GM18520 (cell line): ENCODE results near the gene PROCA1.
A peak's percentile ranks its signal among the peaks of the same experiment; 100 is the strongest.
"Not testable (repeated sequence)": the region's sequence is repeated elsewhere in the genome, so short reads cannot be mapped to it uniquely, and the experiment has no call there.

Experiments used
- ATAC-seq: cut with Tn5 transposase; IDR thresholded peaks from one replicate; pipeline ENCODE4 v1.9.1; 2021; ENCODE audit not compliant: unreplicated experiment

The PROCA1 gene

DNA sequence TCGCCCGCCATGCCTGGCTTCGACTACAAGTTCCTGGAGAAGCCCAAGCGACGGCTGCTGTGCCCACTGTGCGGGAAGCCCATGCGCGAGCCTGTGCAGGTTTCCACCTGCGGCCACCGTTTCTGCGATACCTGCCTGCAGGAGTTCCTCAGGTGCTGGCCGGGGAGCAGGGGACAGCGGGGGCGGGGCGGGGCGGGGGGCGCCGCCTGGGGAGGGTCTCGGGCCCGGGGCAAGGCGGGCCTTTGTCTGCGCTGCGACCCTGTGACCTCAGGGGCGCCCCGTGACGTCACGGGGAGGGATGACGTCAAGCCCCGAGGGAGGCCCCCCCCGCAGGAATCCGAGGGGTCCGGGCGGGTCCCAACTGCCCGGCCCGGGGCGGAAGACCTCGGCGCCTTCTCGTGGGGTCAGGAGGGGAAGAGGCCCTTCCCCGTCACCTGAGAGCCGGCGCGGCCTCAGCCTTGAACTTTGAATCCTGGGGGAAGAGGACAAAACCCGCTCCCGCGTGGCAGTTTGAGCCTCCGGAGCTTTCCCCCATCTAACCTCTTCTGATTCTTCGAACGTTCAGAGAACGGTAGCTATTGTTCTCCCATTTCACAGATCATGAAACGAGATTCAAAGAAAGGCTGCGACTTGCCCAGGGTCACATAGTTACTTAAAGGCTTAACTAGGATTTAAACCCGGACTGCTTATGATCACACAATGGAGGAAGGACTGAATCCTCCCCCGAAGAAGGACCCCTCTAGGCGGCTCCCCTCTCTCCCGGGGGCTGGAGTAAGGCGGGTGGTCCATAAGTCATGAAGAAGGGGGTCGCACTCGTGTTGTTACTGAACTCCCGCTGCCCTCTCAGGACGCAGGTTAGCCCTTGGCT is 32.6 kb upstream of the PROCA1 start:
- ATAC-seq, result peak; percentile 25

DNA sequence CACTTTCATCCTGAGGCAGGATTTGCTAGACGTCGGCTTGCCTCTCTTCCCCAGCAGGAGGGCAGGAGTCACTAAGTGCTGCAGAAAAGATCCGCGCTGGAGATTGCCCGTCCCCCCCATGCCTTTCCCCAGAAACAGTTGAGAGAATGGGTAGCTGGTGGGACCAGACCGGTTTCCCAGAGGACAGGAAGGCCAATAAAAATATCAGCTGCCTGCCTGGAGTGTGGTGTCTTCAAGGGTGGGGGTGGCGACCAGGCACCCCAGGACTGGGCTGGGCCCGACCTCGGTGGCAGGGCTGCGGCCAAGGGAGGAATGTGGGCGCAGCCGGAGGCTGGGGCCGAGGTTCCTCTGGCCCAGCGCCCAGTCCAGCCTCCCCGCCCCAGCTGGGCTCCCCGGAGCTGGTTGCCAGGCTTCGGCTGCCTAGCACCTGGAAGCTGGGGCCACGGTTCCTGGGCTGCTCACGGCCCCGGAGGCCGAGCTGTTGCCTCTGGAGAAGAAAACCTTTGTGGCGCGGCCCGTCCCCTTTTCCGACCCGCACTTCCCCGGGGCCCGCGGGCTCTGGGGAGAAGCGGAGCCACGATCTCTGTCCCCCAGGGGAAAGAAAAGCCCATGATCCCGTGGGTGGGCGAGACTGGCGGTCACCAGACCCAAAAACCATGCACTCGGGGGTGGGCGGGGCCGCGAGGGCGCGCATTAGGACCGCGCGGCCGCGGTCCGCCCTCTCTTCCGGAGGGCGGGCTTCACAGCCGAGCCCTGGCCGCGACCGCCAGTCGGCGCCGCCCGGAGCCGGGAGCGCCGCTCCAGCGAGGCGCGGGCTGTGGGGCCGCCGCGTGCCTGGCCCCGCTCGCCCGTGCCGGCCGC is 31.8 kb upstream of the PROCA1 start, which contains the start of gene TRAF4:
Gene TRAF4, plus strand, starts transcription at position 769 of the 861 bp plus-strand sequence. CDS start 102 bp downstream, outside the sequence.
- peak; percentile 40 for ATAC-seq

DNA sequence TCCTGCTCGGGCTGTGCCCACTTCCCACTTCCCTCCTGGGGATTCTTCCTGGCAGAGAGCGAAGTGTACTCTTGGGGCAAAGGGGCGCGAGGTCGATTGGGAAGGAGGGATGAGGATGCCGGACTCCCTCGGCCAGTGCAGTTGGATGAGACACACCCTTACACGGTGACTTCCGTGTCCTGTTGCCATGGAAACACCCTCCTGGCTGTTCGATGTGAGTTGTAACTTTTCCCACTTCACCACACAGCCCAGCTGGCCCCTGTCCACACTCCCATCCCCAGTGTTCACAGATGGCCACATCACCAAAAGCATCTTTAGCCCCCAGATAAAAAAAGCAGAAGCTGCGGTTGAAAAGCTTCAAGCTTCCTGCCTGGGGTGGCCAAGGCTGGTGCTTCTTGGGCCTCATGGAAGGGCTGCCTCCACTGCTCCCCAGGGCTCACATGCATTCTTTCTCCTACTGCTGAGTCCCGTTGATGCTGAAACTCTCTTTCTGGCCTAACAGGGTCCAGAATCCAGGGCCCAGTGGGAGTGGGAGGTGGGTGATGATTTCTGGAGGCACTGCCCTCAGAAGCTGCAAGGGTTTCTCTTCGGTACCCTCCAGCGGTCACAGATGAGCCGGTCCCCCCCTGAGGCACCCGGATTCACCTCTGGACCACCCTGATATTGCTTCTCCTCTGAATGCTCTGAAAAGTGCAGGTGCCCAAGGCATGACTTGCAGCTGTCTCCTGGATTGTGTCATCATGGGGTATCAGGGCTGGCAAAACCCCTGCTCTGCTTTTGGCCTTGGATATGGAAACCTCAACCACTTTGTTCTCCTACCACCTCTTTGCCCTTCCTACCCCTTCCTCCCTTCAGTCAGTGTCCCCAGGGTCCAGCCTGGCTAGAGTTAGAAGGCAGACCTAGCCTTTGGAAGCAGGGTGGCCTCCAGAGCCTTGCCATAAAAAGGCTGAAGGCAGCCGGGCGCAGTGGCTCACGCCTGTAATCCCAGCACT is 30.0 kb upstream of the PROCA1 start:
- no peak for ATAC-seq

DNA sequence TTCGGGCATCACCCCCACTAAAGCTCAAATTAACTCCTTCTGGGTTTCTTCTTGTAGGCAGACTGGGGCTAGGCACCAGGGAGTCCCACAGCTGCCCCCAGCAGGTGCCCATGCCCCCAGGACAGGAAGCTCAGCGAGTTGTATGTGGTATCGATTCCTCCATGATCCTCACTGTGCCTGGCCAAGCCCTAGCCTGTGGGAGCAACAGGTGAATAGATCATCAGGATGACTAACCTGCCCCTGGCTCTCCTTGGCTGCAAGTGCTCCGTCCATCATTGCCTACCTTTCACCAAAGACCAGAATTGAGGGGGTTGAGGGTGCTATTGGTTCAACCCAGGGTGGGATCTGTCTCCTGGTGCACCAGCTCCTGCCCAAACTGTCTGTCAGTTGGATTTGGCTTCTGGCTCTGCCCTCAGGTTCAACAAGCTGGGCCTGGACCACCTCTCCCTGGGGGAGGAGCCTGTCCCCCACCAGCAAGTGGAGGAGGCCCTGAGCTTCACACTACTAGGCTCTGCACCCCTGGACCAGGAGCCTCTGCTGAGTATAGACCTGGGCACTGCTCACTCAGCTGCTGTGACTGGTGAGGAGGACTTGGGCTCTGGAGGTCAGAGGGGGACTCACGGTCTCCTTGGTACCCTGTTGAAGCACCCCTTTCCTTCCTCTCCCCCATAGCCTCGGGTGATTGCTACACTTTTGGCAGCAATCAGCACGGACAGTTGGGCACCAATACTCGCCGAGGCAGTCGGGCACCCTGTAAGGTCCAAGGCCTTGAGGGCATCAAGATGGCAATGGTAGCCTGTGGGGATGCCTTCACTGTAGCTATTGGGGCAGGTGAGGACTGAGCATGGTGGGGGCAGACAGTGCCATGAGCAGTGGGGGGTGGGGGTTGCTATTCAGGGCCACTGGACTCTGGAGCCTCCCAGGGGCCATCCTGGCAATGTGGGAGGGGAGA is 29.0 kb upstream of the PROCA1 start:
- no peak for ATAC-seq

DNA sequence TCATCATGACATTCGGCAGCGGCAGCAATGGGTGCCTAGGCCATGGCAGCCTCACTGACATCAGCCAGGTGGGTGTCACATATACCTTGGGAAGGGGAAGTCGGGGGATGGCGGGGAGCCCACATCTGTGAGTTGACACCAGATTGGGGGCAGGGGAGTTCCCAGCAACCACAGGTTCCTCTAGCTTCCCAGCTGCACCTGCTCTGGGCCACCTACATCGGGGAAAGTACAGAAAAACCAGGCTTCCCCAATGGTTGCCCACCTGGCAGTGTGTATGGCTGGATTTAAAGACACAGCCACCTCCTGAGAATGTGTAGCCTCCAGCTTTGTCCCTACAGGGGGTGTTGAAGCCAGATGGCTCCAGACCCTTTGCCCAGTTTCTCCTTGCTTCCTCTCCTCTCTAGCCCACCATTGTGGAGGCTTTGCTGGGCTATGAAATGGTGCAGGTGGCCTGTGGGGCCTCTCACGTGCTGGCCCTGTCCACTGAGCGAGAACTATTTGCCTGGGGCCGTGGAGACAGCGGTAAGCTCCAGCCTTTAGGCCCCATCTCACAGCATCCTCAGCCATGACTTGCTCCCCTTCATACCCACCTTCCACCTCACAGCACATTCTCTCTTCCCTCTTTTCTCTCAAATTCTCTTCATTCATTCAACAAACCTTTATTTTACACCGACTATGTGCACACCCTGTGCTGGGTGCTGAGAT is 27.1 kb upstream of the PROCA1 start:
- ATAC-seq, result peak; percentile 23

DNA sequence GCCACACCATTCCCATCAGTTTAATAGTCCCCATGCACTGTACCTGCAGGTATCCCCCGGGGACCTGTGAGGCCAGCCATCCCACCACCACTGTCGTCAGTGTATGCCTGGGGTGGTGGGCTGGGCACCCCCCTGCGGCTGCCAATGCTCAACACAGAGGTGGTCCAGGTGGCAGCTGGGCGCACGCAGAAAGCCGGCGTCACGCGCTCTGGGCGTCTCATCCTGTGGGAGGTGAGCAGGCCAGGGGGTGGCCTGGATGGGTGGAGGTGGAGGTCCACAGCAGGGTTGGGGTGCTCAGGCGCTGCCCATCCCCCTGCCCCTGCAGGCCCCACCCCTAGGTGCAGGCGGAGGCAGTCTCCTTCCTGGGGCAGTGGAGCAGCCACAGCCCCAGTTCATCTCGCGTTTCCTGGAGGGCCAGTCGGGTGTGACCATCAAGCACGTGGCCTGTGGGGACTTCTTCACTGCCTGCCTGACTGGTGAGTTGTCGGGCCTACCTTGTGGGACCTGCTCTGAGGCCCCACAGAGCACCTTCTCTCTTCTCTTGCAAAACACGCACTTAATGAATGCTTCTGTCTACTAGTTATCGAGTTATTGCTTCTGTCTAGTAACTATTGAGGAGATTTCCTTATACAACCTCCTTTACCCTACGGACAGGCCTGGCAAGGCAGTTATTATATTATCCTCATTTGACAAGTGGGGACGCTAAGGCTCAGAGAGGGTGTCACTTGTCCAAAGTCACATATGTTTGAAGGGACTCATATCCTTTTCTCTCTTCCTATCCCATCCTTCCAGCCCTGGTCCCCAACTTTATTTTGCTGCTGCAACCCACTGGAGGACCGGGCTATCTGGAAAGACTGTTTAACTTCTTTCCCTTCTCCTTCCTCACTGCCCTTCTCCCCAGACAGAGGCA is 26.3 kb upstream of the PROCA1 start:
- peak; percentile 57 for ATAC-seq

DNA sequence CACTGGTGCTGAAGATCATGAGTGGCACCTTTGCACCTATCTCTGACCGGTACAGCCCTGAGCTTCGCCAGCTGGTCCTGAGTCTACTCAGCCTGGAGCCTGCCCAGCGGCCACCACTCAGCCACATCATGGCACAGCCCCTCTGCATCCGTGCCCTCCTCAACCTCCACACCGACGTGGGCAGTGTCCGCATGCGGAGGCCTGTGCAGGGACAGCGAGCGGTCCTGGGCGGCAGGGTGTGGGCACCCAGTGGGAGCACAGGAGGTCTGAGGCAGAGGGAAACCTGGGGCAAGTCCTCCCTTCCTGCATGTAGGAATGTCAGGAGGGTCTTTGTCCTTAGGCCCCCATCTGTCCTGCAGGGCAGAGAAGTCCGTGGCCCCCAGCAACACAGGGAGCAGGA is 25.6 kb upstream of the PROCA1 start:
- ATAC-seq, result no peak

DNA sequence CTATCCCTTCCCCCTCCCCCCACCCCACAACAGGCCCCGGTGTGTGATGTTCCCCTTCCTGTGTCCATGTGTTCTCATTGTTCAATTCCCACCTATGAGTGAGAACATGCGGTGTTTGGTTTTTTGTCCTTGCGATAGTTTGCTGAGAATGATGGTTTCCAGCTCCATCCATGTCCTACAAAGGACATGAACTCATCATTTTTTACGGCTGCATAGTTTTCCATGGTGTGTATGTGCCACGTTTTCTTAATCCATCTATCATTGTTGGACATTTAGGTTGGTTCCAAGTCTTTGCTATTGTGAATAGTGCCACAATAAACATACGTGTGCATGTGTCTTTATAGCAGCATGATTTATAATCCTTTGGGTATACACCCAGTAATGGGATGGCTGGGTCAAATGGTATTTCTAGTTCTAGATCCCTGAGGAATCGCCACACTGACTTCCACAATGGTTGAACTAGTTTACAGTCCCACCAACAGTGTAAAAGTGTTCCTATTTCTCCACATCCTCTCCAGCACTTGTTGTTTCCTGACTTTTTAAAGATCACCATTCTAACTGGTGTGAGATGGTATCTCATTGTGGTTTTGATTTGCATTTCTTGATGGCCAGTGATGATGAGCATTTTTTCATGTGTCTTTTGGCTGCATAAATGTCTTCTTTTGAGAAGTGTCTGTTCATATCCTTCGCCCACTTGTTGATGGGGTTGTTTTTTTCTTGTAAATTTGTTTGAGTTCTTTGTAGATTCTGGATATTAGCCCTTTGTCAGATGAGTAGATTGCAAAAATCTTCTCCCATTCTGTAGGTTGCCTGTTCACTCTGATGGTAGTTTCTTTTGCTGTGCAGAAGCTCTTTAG is 24.5 kb upstream of the PROCA1 start:
- not testable (repeated sequence) for ATAC-seq

DNA sequence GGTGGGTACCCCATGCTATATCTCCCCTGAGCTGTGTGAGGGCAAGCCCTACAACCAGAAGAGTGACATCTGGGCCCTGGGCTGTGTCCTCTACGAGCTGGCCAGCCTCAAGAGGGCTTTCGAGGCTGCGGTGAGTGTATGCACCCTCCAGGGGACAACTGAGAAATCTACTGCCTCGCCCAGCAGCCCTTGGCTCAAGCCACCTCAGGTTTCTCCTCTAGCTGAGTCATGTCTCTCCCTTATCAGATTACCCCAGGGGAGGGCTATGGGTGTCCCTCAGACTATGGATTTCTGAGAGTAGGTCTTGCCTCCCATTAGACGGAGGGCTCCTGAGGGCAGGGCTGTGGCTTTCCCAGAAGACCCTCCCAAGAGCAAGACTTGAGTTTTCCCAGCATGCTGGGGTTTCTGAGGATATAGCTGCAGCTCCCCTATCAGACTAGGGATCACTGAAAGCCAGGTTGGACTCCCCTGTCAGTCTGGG is 23.6 kb upstream of the PROCA1 start:
- ATAC-seq, result no peak

DNA sequence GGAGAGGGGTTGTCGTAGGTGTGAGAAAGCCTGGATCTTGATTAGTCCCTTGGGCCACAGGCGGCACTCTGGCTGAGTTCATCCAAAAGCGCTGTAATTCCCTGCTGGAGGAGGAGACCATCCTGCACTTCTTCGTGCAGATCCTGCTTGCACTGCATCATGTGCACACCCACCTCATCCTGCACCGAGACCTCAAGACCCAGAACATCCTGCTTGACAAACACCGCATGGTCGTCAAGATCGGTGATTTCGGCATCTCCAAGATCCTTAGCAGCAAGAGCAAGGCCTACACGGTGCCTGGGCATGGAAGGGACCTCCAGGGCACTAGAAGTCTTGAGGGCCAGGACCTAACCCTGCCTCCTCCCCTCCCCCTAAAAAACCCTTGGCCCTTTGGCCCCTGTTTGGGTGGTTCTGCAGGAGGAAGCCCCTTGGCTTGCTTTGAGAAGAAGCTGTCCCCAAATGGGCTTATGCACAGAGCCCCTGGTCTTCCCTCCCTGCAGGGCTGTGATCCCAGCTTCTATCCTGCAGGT is 23.1 kb upstream of the PROCA1 start:
- ATAC-seq, result no peak

DNA sequence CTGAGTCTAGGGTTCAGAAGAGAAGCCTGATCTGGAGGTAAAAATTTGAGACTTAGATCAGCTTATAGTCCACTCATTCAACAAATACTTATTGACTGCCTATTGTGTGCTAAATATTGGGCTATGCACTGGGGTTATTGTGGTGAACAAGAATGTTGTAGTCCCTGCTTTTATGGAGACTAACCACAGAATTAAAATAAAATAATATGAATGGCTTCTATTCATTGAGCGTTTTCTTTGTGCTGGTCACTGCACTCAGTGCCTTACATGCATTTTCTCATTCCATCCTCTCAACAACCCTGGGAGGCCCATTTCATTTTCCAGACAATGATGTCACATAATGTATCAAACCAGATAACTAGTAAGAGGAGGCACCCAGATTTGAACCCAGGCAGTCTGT is 21.7 kb upstream of the PROCA1 start:
- no peak for ATAC-seq

DNA sequence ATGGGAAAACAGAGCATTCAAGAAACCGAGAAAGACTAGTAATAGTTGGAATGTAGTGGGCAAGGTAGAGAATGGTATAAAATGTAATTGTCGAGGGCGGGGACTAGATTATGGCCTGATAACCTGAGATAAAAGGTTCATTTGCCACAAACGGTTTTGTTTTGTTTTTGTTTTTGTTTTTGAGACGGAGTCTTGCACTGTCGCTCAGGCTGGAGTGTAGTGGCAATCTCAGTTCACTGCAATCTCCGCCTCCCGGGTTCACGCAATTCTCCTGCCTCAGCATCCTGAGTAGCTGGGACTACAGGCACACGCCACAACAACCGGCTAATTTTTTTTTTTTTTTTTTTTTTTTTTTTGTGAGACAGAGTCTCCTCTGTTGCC is 18.3 kb upstream of the PROCA1 start:
- ATAC-seq, result no peak

DNA sequence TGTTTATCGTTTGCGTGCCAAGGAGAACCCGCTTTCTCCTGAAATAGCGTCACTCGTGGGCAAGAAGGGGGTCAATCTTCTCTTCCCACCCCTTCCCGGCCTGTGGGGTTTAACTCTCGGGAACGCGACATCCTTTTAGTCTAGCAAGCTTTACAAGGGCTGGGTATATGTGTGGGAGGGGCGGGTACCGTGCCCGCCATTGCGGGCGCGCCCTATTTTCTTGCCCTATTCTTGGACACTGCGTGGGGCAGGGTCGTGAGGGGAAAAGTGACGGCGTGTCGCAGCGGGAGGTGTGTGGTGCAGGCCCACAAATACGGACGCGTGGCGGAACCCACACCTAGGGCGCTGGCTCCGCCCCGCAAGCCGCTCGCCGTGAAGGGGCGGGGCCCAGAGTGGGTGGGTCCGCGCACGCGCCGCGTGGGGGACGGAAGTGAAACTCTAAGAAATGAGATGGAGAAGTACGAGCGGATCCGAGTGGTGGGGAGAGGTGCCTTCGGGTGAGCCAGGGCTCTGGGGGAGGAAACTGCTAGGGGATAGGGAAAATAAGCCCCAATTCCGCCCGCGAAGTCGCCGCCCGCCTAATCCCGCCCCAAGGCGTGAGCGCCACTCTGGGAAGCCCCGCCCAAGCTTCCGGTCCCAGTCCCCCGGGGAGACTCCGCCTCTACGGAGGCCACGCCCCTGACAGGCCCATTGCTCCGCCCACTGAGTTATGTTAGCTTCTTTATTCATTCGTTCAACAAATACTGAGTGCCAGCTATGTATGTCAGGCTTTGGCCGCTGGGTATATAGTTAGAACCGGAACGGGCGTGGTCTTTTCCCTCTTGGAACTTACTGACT is 16.9 kb upstream of the PROCA1 start, which contains the start of gene NEK8:
Gene NEK8, plus strand, starts transcription at position 425 of the 837 bp plus-strand sequence. Its CDS starts 26 bp downstream, at position 451.
- peak; percentile 25 for ATAC-seq

DNA sequence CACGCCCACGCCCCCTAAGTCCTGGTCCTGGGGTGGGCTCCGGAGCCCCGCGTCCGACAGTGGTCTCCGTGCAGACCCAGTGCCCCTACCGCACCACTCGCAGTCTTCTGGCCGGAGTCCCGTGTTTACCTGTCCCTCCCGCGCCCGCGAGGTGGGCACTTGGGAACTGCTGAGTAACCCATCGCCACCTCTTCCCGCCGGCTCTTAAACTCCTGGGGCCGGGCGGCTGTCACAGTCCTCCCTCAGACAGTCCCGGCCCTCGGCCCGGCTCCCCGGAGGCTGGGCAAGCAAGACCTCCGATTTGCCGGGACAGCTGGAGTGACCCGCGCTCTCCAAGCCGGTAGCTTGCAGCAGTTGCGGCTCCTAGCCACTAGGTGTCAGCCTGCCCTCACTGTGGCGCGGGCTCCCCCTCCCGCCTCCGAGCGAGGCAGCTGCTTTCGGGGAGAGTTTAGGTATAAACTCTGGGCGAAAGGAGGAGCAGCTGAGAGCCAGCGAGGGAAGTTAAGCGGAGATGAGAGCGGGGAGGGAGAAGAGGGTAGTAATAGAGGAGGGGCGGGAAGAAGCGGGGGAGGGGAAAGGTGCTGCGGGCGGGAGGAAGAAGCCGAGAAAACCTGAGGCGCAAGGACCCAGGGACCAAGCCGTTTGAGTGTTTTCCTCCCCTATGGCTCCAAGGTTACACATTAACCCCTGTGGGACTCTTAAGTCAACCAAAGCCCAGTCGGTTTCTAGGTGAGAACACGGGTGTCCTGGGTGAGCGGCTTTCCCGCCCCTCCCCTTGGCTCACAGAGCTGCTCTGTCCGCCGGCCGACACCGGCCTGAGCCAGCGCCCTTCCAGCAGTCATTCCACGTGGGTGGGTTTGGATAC is 15.2 kb upstream of the PROCA1 start:
- peak; percentile 29 for ATAC-seq

DNA sequence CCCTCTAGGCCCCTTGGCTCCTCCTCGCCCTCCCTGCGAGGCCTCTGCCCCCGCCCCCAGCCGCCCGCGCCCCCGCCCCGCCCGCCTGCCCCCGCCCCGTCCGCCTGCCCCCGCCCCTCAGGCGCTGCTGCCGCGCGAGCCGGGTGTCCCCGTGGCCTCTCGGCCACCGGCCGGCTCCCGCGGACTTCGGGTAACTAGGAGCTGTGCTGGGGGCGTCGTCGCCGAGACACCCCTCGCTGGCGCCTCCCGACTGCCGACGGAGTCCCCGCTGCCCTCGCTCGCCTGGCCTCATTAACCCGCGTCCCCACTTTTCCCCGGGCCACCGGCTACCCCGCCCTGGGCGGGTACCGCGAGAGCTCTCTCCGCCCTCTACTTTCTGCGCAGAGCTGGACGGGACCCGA is 14.5 kb upstream of the PROCA1 start, which contains the start of gene TLCD1:
Gene TLCD1, minus strand, starts transcription at position 8 of the 401 bp plus-strand sequence. CDS start 136 bp downstream, outside the sequence.
- ATAC-seq, result no peak
